PFSK-1 (cell line): ENCODE results near the gene MAGI2.

Experiments
- FOXP2 ChIP-seq: optimal IDR thresholded peaks from 2 replicates; pipeline ENCODE3; 2011; ENCODE audit warnings: borderline replicate concordance, control low read depth, inconsistent platforms; ENCODE audit not compliant: insufficient read depth; ENCODE audit errors: extremely low read length, extremely low read depth
- POLR2AphosphoS5 ChIP-seq: IDR thresholded peaks from 2 replicates; pipeline ENCODE4 v1.6.1; 2012; ENCODE audit warnings: low read depth, mild to moderate bottlenecking, control low read depth, low read length, moderate library complexity
- REST ChIP-seq, 2 experiments: IDR thresholded peaks; 2 replicates each; pipeline versions ENCODE4 v1.6.1 to v1.8.0; 2011 to 2012; ENCODE audit warnings: low read depth in 2 of 2, low read length in 2 of 2, control low read depth in 1 of 2, inconsistent platforms in 1 of 2, mild to moderate bottlenecking in 1 of 2, moderate library complexity in 1 of 2; ENCODE audit not compliant: insufficient read depth in 1 of 2
- SIN3A ChIP-seq: IDR thresholded peaks from 2 replicates; pipeline ENCODE4 v1.6.1; 2012; ENCODE audit warnings: mild to moderate bottlenecking, low read length, moderate library complexity, borderline replicate concordance; ENCODE audit not compliant: insufficient read depth
- TAF1 ChIP-seq: IDR thresholded peaks from 2 replicates; pipeline ENCODE4 v1.6.1; 2012; ENCODE audit warnings: low read length, control low read depth, borderline replicate concordance; ENCODE audit not compliant: insufficient read depth

GRCh38 chr7:78254726-78255055 lies 1198.8 kb downstream of the MAGI2 start:
- TF ChIP-seq POLR2AphosphoS5, result no peak
- no peak for TF ChIP-seq TAF1
- no peak for TF ChIP-seq REST (IDR thresholded peaks at IDR 0.05; ENCODE audit: insufficient read depth in 1 of 2, low read depth in 2 of 2, low read length in 2 of 2)
- TF ChIP-seq FOXP2, result no peak
- no peak for TF ChIP-seq SIN3A
